Measurements from ENCODE around the gene PRRX1.

Gene PRRX1

GRCh38 chr1:170664093-170664827 is at the start of gene PRRX1:
Gene PRRX1, plus strand, starts transcription at chr1:170664131. Its CDS starts 88 bp downstream, at chr1:170664219.
- DNase-seq: peak; percentile 23

GRCh38 chr1:170617591-170618330 is 46.2 kb upstream of the PRRX1 start:
- DNase-seq: no peak

GRCh38 chr1:170618421-170618820 is 45.5 kb upstream of the PRRX1 start:
- no peak for DNase-seq

GRCh38 chr1:170619241-170620028 is 44.5 kb upstream of the PRRX1 start:
- DNase-seq: peak; percentile 81

- DNase-seq: no peak
These were observed 43.8 kb upstream of the PRRX1 start for GRCh38 chr1:170620164-170620563.

- no peak for DNase-seq
These were observed 40.8 kb upstream of the PRRX1 start for GRCh38 chr1:170623171-170623570.

GRCh38 chr1:170624146-170624545 is 39.8 kb upstream of the PRRX1 start:
- DNase-seq: no peak

- no peak for DNase-seq
These were observed 33.0 kb upstream of the PRRX1 start for GRCh38 chr1:170630977-170631376.

- DNase-seq: no peak
These were observed 29.6 kb upstream of the PRRX1 start for GRCh38 chr1:170634293-170634692.

GRCh38 chr1:170634824-170635410 is 29.0 kb upstream of the PRRX1 start:
- DNase-seq: no peak

GRCh38 chr1:170640581-170640980 is 23.4 kb upstream of the PRRX1 start:
- no peak for DNase-seq

GRCh38 chr1:170657275-170657853 is 6.6 kb upstream of the PRRX1 start:
- DNase-seq: no peak

- DNase-seq: no peak
These were observed 4.4 kb upstream of the PRRX1 start for GRCh38 chr1:170659399-170660035.

GRCh38 chr1:170660281-170660713 is 3.6 kb upstream of the PRRX1 start:
- DNase-seq: no peak

GRCh38 chr1:170660871-170661645 is 2.9 kb upstream of the PRRX1 start:
- no peak for DNase-seq

- no peak for DNase-seq
These were observed 2.1 kb upstream of the PRRX1 start for GRCh38 chr1:170661646-170662411.

- no peak for DNase-seq
These were observed 1.1 kb upstream of the PRRX1 start for GRCh38 chr1:170662561-170663403.

GRCh38 chr1:170663404-170664092 is 383 bp upstream of the PRRX1 start:
- DNase-seq: no peak

Measured in NCI-H1092 treated with DMSO at 0.1 percent for 48 hours (cell line).